HG03103 (cell line): Measurements from ENCODE around the gene EVA1C.
A peak's percentile ranks its signal among the peaks of the same experiment; 100 is the strongest.
"Not testable (repeated sequence)": the region's sequence is repeated elsewhere in the genome, so short reads cannot be mapped to it uniquely, and the experiment has no call there.

Experiments
- ATAC-seq: cut with Tn5 transposase; IDR thresholded peaks from one replicate; pipeline ENCODE4 v1.9.1; 2021; ENCODE audit warnings: low read depth; ENCODE audit not compliant: unreplicated experiment

EVA1C gene

DNA sequence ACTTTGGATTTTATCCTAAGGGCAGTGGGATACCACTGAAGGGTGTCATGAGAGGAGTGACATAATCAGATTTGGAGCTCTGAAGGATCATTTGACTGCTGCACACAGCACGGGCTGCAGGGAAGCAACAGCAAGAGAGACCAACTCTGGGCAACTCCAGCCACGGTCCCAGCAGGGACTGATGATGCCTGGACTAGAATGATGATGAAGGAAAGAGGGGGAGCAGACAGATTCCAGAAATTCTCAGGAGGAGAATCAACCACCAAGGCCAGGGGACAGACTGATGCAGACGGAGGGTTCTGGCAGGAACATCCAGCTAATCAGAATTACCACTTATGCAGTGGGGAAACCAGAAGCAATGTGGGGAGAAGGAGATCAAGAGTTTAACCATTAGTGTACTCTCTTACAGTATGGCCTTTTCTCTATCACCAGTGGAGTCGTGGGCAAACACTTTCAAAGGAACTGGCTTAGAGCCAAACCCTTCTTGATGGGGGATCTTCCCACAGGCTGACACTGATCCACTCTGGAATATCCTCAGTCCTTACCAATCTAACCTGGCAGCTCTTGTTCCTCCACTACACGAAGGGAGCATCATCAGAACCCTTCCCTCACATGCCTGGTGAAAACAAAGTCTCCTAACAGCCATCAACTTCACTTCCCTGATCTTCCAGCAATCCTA, 23.0 kb upstream of the EVA1C start:
- no peak for ATAC-seq

DNA sequence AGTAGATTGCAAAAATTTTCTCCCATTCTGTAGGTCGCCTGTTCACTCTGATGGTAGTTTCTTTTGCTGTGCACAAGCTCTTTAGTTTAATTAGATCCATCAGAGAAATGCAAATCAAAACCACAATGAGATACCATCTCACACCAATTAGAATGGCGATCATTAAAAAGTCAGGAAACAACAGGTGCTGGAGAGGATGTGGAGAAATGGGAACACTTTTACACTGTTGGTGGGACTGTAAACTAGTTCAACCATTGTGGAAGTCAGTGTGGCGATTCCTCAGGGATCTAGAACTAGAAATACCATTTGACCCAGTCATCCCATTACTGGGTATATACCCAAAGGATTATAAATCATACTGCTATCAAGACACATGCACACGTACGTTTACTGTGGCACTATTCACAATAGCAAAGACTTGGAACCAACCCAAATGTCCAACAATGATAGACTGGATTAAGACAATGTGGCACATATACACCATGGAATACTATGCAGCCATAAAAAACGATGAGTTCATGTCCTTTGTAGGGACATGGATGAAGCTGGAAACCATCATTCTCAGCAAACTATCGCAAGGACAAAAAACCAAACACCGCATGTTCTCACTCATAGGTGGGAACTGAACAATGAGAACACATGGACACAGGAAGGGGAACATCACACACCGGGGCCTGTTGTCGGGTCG, 21.8 kb upstream of the EVA1C start:
- ATAC-seq = not testable (repeated sequence)

DNA sequence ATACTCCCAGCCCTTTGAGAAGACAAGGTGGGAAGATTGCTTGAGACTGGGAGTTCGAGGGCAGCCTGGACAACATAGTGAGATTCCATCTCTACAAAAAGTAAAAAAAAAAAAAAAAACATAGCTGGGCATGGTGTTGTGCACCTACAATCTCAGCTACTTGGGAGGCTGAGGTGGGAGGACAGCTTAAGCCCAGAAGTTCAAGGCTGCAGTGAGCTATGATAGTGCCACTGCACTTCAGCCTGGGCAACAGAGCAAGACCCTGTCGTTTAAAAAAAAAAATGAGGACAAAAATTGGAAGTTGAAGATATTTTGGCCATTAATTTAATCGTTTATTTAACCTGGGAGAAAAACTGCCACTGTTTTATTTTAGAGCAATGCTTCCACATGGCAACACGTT, 20.8 kb upstream of the EVA1C start:
- no peak for ATAC-seq

DNA sequence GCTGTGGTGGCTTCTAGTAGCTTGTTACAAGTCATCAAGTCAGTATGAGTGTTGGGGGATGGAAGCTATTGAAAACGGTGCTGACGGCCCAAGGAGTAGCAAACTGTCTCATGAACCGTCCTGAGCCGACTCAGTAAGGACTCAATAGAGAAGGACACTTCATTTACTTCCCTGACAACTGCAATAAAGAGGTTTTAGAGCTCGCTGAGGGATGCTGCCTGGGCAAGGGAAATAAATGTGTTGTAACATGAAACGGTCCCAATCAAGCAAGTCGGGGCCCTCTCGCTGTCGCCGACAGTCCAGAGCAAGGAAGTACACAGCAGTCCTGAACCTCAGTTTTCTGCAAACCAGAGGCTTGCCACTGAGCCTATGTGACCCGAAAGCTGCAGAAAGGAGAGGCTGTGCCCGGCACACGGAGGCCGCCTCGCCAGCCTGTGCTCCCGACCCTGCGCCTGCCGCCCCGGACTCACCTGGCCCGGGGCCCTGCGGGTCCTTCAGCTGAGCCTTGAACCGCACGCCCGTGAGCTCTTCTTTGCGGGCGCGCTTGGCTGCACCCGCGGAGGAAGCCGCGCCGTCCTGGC, 20.1 kb upstream of the EVA1C start:
- ATAC-seq = no peak

DNA sequence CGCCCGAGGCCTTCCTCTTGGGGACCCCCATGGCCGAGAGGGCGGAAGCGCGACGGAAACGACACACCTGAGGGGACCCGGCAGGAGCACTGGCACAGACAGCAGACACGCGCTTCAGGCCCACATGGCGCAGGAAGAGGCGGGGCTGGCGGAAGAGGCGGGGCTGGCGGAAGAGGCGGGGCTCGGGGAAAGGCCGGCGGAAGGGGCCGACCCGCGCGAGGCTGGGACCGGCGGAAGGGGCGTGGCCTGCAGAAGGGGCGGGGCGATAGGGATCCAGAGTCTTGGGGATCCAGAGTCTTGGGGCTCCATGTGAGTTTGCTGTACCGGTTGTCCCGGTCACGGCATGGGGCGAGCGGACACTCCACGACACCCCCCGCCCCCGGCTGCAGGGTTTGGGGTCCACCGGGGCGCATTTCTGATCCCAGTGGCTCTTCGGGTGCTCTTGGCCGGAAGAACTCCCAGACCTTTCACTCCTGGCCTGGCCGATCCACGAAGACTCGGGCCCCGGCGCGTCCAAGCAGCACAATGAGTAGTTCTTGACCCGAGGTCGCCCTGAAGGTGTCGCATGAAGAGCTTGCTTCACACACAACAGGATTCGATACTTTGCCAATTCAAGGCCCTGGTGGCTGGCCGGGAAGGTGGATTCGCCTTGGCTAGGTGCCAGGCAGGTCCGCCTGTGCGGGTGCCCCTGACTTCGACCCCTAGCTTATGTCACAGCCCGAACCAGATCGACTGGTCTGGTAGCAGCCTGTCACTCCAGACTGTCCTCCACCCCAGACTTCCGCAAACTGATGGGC, 19.4 kb upstream of the EVA1C start, which contains the start of gene URB1:
URB1 (minus strand) TSS at position 133 of the 797 bp plus-strand sequence; CDS start at position 31, 102 bp downstream.
- ATAC-seq = peak; percentile 95

DNA sequence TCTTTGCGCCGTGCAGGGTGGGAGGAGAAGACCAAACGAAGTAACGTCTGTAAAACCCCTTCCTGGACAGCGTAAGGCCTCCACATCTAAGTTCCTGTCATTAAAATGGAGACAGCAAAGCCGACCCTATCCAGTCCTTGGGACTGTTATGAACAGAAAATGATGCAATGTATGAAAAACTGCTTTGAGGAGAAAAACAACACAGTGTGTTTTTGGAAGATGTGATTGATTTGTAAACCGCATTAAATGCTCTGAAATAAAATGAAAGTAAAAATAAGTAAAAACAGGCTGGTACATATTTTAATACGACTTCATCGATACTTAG, 18.9 kb upstream of the EVA1C start:
- no peak for ATAC-seq

- ATAC-seq = no peak
Observed at GRCh38 chr21:32403201-32403777, 9.2 kb upstream of the EVA1C start.

GRCh38 chr21:32406405-32406804, 6.1 kb upstream of the EVA1C start:
- no peak for ATAC-seq

- no peak for ATAC-seq
Observed at GRCh38 chr21:32410291-32410690, 2.2 kb upstream of the EVA1C start.

DNA sequence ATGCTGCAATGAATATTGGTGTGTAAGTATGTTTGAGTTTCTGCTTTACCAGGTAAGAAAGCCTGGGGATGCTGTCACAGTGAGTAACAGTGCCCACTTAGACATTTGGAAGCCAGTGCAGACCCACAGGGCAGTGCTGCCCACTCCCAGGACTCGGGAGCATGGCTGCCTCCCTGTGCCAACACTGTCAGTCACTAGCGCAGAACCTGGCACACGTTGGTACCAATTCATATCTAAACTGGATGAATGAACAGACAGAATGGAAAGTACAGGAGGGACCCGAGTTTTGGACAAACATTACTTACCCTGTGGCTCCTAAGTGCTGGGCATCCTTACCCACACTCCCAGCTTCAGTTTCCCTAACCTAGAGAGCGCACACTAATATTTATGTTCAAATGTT, 1.6 kb upstream of the EVA1C start:
- no peak for ATAC-seq

DNA sequence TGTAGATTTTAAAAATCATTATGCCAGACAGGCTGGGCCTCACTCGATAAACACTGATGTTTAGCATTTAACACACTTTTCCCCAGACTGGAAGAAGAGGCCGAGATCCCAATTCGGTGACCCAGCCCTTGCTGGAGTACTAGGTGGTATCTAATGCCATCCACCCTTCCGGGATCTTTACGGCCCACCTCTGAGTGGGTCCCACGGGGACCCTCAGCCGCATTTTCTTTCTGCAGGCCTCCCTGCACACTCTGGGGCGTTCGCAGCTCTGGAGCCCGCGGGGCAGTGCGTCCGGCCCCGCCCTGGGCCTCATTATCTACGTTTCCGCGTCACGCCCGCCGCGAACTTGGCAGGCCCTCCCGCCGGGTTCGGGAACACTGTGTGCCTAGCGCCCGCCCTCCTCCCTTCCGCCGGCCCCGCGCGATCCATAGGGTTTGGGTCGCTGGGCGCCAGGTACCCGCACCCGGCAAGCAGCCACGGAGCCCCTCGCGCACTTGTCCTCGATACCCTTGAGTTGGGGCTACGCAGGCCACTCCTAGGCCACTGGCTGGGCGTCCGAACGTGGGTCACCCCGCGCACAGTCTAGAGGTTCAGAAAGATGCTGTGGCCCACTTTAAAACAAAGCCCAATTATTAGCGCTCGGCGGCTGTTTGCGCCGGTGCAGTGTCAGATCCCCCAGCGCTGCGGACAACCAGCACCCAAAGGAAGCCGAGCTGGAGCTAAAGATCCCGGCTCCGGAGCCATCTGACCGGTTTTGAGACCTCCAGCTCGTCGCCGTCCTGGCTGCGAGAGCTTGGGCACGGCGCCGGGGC, 950 bp upstream of the EVA1C start:
- ATAC-seq = no peak

GRCh38 chr21:32413015-32413504, 554 bp downstream of the EVA1C start:
- ATAC-seq = no peak

DNA sequence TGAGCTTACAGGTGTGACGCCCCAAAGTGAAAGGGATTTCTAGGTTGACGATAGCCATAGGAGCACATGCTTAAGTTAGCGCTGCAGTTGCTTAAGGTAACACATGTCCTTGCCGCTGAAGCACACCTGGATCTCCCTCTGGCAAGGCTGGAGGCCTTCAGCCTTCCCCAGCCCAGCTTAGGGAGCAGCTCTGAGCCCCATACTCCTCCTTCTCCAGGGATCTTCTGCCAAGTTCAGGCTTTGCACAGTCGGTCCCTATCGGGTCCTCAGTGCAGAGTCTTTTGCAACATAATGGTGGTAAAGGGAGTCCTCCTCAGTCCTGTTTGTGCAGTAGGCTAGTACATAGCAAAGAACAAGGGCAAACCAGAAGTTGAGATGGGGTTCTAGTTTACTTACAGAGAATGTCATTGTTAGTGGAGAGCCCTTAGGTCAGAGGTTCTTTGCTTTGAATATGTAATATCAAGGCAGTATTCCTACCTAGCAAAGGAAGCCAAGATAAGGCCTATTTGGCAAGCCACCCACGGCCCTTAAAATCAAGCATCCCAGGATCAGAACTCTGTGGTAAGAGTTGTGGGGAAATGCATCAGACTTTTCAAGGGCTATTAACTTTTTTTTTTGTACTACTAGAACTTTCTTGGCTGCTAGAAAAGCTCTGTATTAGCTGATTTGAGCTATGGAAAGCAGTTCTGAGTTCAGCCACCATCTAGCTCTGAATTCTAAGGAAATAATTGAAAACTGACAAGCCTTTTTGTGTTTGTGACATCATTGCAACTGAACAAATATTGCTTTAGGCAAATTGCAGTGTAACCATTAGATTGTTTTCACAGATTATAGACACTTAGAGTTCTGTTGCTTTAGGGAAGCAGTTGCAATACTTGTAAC, 1.4 kb downstream of the EVA1C start:
- ATAC-seq = no peak

- no peak for ATAC-seq
Observed at GRCh38 chr21:32414579-32415358, 2.3 kb downstream of the EVA1C start.

DNA sequence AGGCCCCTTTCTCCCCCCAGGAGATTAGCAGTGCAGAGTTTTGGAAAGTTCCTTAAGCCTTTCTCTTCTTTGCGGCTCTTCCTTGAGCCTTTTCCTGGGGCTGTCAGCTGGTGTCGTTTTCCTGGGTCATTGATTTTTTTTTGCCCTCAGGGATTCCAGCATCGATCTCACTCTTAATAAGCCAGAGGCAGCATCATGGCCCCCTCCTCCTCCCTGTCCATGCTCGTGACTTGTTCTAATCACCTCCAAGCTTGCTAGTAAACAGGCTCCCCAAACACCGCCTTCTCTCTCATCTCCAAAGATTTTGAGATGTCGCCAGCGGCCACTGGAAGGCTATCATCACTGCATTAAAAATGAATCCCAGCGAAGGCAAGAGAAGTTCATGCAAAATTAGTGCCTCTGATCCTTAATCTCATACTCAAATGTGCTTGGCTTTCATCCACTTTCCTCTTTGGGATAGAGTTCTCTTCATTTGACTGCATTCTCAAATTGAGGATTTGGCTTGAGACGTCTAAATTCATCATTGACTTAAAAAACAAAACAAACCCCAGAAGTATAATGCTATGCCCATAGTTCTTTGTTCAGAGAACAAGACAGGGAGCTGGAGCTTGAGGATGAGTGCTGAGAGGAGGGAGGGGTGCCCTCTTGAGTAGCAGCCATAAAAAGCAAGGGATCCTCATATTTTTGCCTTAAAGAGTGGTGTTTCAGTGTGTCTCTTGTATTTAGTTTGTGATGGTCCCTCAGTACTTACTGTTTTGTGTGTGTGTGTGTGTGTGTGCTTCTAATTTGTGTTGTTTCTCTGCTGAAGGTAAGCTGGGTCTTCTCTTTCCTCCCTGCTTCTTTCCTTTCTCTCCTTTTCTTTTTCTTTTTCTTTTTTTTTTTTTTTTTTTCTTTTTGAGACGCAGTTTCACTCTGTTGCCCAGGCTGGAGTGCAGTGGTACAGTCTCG, 3.2 kb downstream of the EVA1C start:
- no peak for ATAC-seq

DNA sequence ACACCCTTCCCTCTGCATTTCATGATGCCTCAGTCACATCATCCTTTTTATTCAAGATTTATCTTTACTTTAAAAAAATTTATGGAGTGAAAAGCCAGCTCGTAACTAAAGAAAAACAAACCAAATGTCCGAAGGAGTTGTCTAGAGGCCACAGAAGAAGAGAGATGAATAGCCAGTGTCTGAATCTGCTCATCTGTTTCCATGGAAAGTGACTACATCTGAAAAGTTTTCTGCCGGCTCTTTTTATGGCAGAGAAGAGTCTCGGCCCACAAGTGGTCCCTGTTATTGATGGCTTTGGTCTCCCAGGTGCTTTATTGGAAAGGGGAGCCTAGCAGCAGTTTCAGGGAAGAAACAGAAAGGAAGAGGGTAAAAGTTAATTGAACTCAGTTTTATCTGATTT, 5.6 kb downstream of the EVA1C start:
- ATAC-seq = no peak

GRCh38 chr21:32422064-32422463, 9.6 kb downstream of the EVA1C start:
- ATAC-seq = no peak
